Hepatic stellate cell (primary cell): ENCODE data around the gene ADAM22.

Experiments
- DNase-seq: peaks from one replicate; pipeline ENCODE4 v3.0.0; 2011; ENCODE audit warnings: low spot score

The ADAM22 gene

GRCh38 chr7:88218836-88219605 is 285.0 kb downstream of the ADAM22 start:
- peak; percentile 36 for DNase-seq

- DNase-seq: peak; percentile 84
These were observed 286.0 kb downstream of the ADAM22 start, which contains the start of gene SRI for GRCh38 chr7:88219781-88220747. TSS of gene SRI (minus strand) at chr7:88220038. CDS start at chr7:88220026, 12 bp downstream.

GRCh38 chr7:88223265-88223664 is 289.2 kb downstream of the ADAM22 start:
- no peak for DNase-seq

- DNase-seq: peak; percentile 9
These were observed 290.7 kb downstream of the ADAM22 start for GRCh38 chr7:88224601-88225275.

- no peak for DNase-seq
These were observed 292.1 kb downstream of the ADAM22 start for GRCh38 chr7:88226201-88226600.

GRCh38 chr7:88226886-88227516 is 292.9 kb downstream of the ADAM22 start:
- DNase-seq: peak; percentile 6

GRCh38 chr7:88229302-88229995 is 295.4 kb downstream of the ADAM22 start:
- DNase-seq: no peak

- no peak for DNase-seq
These were observed 296.6 kb downstream of the ADAM22 start for GRCh38 chr7:88230646-88231045.

- no peak for DNase-seq
These were observed 299.8 kb downstream of the ADAM22 start for GRCh38 chr7:88233828-88234227.

- DNase-seq: no peak
These were observed 305.8 kb downstream of the ADAM22 start for GRCh38 chr7:88239852-88240251.

- peak; percentile 16 for DNase-seq
These were observed 309.4 kb downstream of the ADAM22 start for GRCh38 chr7:88243345-88243909.

GRCh38 chr7:88244258-88244657 is 310.2 kb downstream of the ADAM22 start:
- DNase-seq: no peak
